K562 (cell line): ENCODE data around the gene CDK4. TPM values are rescaled to one million over a fixed set of nuclear protein-coding genes. Genes with fewer than 3 reads are reported as not detected.

ENCODE experiments used
- ARID4B ChIP-seq: sonication (generic); formaldehyde crosslinking; IDR thresholded peaks from 2 replicates; pipeline ENCODE4 v1.8.0; 2022; ENCODE audit warnings: mild to moderate bottlenecking, missing genetic modification reagents
- L3MBTL2 ChIP-seq: fragments of 450-650 bp; IDR thresholded peaks from 2 replicates; pipeline ENCODE4 v1.6.1; 2016; ENCODE audit warnings: mild to moderate bottlenecking, moderate library complexity
- MCM2 ChIP-seq: fragments of 450-650 bp; IDR thresholded peaks from 2 replicates; pipeline ENCODE4 v1.6.1; 2017; ENCODE audit warnings: low read depth, mild to moderate bottlenecking
- MED1 ChIP-seq: sonication (generic); formaldehyde crosslinking; IDR thresholded peaks from 2 replicates; pipeline ENCODE4 v1.8.1; 2023; ENCODE audit warnings: missing genetic modification reagents, borderline replicate concordance
- NR2F6 ChIP-seq: fragments of 450-650 bp; formaldehyde crosslinking; IDR thresholded peaks from 2 replicates; pipeline ENCODE4 v1.4.0; 2020; ENCODE audit warnings: mild to moderate bottlenecking
- RAD21 ChIP-seq, 2 experiments: fragments of 250-450 bp in 1 of 2; fragments of 450-650 bp in 1 of 2; sonication (Bioruptor Pico) in 1 of 2; formaldehyde crosslinking in 1 of 2; IDR thresholded peaks in 1 of 2; conservative IDR thresholded peaks in 1 of 2; 2 replicates each; pipeline versions ENCODE4 v1.4.0 to v1.8.0; 2020 to 2022; ENCODE audit warnings: mild to moderate bottlenecking in 2 of 2, moderate library complexity in 1 of 2
- ZBTB26 ChIP-seq: fragments of 450-650 bp; formaldehyde crosslinking; IDR thresholded peaks from 2 replicates; pipeline ENCODE4 v1.4.0; 2022; ENCODE audit warnings: missing genetic modification characterization
- polyA plus RNA-seq, 8 experiments: library from polyadenylated mRNA; depleted of rRNA in 4 of 8; stranded (reverse) in 5 of 8; unstranded in 3 of 8; fragments of >200 nt; fragmentation: Nextera tagmentation in 2 of 8; fragmentation: Illumina TruSeq in 1 of 8; extraction: Ambion mirVana in 2 of 8; extraction: Trizol in 1 of 8; gene quantifications; 2 replicates each; pipeline versions ENCODE4 v1.2.1 to v1.2.3, GENCODE V29; 2011 to 2014; ENCODE audit warnings: inconsistent platforms in 1 of 8, missing spikeins in 1 of 8
- total RNA-seq, 7 experiments: library from RNA; depleted of rRNA in 6 of 7; stranded (reverse); fragments of >200 nt in 6 of 7; fragmentation: Illumina TruSeq in 2 of 7; extraction: Trizol in 2 of 7; gene quantifications; 2 replicates each; pipeline versions ENCODE4 v1.2.1 to v1.2.3, GENCODE V29; 2011 to 2021; ENCODE audit warnings: low replicate concordance in 1 of 7
- TF ChIP-seq, protein P1 (sequence below): fragments of 450-650 bp; IDR thresholded peaks from 2 replicates; pipeline ENCODE4 v1.6.1; 2018; ENCODE audit warnings: mild to moderate bottlenecking, low read depth; ENCODE audit not compliant: partially characterized antibody
- TF ChIP-seq, protein P2 (sequence below): fragments of 250-450 bp; sonication (Bioruptor Pico); IDR thresholded peaks from 2 replicates; pipeline ENCODE4 v1.8.0; 2022; ENCODE audit warnings: moderate library complexity, mild to moderate bottlenecking, inconsistent platforms
- TF ChIP-seq, protein P3 (sequence below): fragments of 250-450 bp; sonication (Bioruptor Pico); IDR thresholded peaks from 2 replicates; pipeline ENCODE4 v1.9.0; 2021; ENCODE audit warnings: mild to moderate bottlenecking
- TF ChIP-seq, protein P4 (sequence below), 3 experiments: fragments of 200-800 bp in 1 of 3; sonication (Bioruptor generic) in 1 of 3; sonication (generic) in 1 of 3; formaldehyde crosslinking in 1 of 3; IDR thresholded peaks; 2 replicates each; pipeline versions ENCODE4 v1.6.1 to v1.8.0; 2016 to 2022; ENCODE audit warnings: mild to moderate bottlenecking in 2 of 3, missing compliant biosample characterization in 2 of 3, missing genetic modification characterization in 2 of 3, missing genetic modification reagents in 1 of 3
- TF ChIP-seq, protein P5 (sequence below): fragments of 450-650 bp; formaldehyde crosslinking; conservative IDR thresholded peaks from 2 replicates; pipeline ENCODE4 v1.4.0; 2022; ENCODE audit warnings: mild to moderate bottlenecking, missing genetic modification characterization

CDK4 gene
- total and polyA plus RNA-seq, 9 of the 15 experiments (the other 6 are each of a cell fraction or from before 2014, with no cell fraction given) = 37.8 to 436 (median 238) TPM

- TF ChIP-seq, protein P1, sequence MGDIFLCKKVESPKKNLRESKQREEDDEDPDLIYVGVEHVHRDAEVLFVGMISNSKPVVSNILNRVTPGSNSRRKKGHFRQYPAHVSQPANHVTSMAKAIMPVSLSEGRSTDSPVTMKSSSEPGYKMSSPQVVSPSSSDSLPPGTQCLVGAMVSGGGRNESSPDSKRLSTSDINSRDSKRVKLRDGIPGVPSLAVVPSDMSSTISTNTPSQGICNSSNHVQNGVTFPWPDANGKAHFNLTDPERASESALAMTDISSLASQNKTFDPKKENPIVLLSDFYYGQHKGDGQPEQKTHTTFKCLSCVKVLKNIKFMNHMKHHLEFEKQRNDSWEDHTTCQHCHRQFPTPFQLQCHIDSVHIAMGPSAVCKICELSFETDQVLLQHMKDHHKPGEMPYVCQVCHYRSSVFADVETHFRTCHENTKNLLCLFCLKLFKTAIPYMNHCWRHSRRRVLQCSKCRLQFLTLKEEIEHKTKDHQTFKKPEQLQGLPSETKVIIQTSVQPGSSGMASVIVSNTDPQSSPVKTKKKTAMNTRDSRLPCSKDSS = no peak
- TF ChIP-seq NR2F6 (CRISPR knock-in tag) (no peak), MED1 (CRISPR knock-in tag) (no peak), RAD21 (CRISPR knock-in tag; conservative IDR thresholded peaks at IDR 0.05 in 1 of 2, IDR thresholded peaks at IDR 0.05 in 1 of 2) (no peak), ZBTB26 (CRISPR knock-in tag) (0 out of 2 replicates have a peak, but pooled peaks have one; percentile 35), ARID4B (CRISPR knock-in tag) (no peak), MCM2 (no peak), L3MBTL2 (no peak)
- TF ChIP-seq, protein P2, sequence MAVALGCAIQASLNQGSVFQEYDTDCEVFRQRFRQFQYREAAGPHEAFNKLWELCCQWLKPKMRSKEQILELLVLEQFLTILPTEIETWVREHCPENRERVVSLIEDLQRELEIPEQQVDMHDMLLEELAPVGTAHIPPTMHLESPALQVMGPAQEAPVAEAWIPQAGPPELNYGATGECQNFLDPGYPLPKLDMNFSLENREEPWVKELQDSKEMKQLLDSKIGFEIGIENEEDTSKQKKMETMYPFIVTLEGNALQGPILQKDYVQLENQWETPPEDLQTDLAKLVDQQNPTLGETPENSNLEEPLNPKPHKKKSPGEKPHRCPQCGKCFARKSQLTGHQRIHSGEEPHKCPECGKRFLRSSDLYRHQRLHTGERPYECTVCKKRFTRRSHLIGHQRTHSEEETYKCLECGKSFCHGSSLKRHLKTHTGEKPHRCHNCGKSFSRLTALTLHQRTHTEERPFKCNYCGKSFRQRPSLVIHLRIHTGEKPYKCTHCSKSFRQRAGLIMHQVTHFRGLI (CRISPR knock-in tag) = no peak
- TF ChIP-seq, protein P3, sequence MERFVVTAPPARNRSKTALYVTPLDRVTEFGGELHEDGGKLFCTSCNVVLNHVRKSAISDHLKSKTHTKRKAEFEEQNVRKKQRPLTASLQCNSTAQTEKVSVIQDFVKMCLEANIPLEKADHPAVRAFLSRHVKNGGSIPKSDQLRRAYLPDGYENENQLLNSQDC (CRISPR knock-in tag) = no peak
- TF ChIP-seq, protein P4, sequence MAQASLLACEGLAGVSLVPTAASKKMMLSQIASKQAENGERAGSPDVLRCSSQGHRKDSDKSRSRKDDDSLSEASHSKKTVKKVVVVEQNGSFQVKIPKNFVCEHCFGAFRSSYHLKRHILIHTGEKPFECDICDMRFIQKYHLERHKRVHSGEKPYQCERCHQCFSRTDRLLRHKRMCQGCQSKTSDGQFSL (CRISPR knock-in tag; IDR thresholded peaks at IDR 0.05) = no peak
- TF ChIP-seq, protein P4 (tag; IDR thresholded peaks at IDR 0.05) = 0 out of 4 replicates have a peak, but pooled peaks of 1 of the 2 experiments have one; percentile 13
- TF ChIP-seq, protein P5, sequence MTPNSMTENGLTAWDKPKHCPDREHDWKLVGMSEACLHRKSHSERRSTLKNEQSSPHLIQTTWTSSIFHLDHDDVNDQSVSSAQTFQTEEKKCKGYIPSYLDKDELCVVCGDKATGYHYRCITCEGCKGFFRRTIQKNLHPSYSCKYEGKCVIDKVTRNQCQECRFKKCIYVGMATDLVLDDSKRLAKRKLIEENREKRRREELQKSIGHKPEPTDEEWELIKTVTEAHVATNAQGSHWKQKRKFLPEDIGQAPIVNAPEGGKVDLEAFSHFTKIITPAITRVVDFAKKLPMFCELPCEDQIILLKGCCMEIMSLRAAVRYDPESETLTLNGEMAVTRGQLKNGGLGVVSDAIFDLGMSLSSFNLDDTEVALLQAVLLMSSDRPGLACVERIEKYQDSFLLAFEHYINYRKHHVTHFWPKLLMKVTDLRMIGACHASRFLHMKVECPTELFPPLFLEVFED = peak; percentile 86; the same call in 1 of the 2 replicates
Measured at GRCh38 chr12:57754411-57755193, 2.5 kb upstream of the CDK4 start, which contains the start of gene MARCHF9 (continued).
